ENCODE measurements around the gene CHDH.
A peak's percentile ranks its signal among the peaks of the same experiment; 100 is the strongest.

The CHDH gene

GRCh38 chr3:53845881-53846133, 412 bp downstream of the CHDH start:
- H3K27ac Mint-ChIP-seq, result peak overlapping the region in 2 of 3 experiments; percentile 42 to 64
- TF ChIP-seq CTCF (IDR thresholded peaks at IDR 0.05; ENCODE audit: unreplicated experiment in 3 of 3), result no peak

GRCh38 chr3:53845103-53845880, 927 bp downstream of the CHDH start:
- peak in 2 of 3 experiments; percentile 21 to 47 for TF ChIP-seq CTCF (IDR thresholded peaks at IDR 0.05; ENCODE audit: unreplicated experiment in 3 of 3)
- Mint-ChIP-seq H3K27me3 (ENCODE audit: low read depth) (peaks cover 52% of the 10 kb centered on the region), H3K4me3 (peak overlapping the region; percentile 79 to 85 (median 83)), H3K36me3 (ENCODE audit: low read depth) (no peaks in the 10 kb centered on the region), H3K27ac (peak overlapping the region in 2 of 3 experiments; percentile 42 to 64), H3K9me3 (no peaks in the 10 kb centered on the region), H3K4me1 (peaks cover 8% of the 10 kb centered on the region)

More at GRCh38 chr3:53845881-53846133, 412 bp downstream of the CHDH start:
- H3K27me3 Mint-ChIP-seq (ENCODE audit: low read depth), result peaks cover 52% of the 10 kb centered on the region
- H3K4me1 Mint-ChIP-seq, result peaks cover 8% of the 10 kb centered on the region
- peak overlapping the region; percentile 79 to 85 (median 83) for H3K4me3 Mint-ChIP-seq
- no peaks in the 10 kb centered on the region for H3K9me3 Mint-ChIP-seq
- no peaks in the 10 kb centered on the region for H3K36me3 Mint-ChIP-seq (ENCODE audit: low read depth)

GRCh38 chr3:53844262-53845102, 1.7 kb downstream of the CHDH start:
- Mint-ChIP-seq H3K4me1 (peaks cover 8% of the 10 kb centered on the region), H3K27ac (peak overlapping the region; percentile 41 to 56 (median 47)), H3K36me3 (ENCODE audit: low read depth) (no peaks in the 10 kb centered on the region), H3K4me3 (peak overlapping the region; percentile 79 to 85 (median 83)), H3K9me3 (no peaks in the 10 kb centered on the region), H3K27me3 (ENCODE audit: low read depth) (peaks cover 47% of the 10 kb centered on the region)
- TF ChIP-seq CTCF (IDR thresholded peaks at IDR 0.05; ENCODE audit: unreplicated experiment in 3 of 3), result no peak

GRCh38 chr3:53843195-53844177, 2.7 kb downstream of the CHDH start:
- TF ChIP-seq CTCF (IDR thresholded peaks at IDR 0.05; ENCODE audit: unreplicated experiment in 3 of 3), result no peak
- peak overlapping the region in 2 of 3 experiments; percentile 65 to 67 for H3K27ac Mint-ChIP-seq
- peaks cover 42% of the 10 kb centered on the region for H3K27me3 Mint-ChIP-seq (ENCODE audit: low read depth)
- H3K36me3 Mint-ChIP-seq (ENCODE audit: low read depth), result no peaks in the 10 kb centered on the region
- peak overlapping the region; percentile 24 to 38 (median 26) for H3K4me3 Mint-ChIP-seq
- no peaks in the 10 kb centered on the region for H3K9me3 Mint-ChIP-seq
- peaks cover 8% of the 10 kb centered on the region for H3K4me1 Mint-ChIP-seq

- Mint-ChIP-seq H3K27ac (peak overlapping the region; percentile 65 to 84 (median 67)), H3K9me3 (no peaks in the 10 kb centered on the region), H3K27me3 (ENCODE audit: low read depth) (peaks cover 33% of the 10 kb centered on the region), H3K4me3 (peak overlapping the region; percentile 21 to 55 (median 41)), H3K4me1 (peaks cover 8% of the 10 kb centered on the region), H3K36me3 (ENCODE audit: low read depth) (no peaks in the 10 kb centered on the region)
- peak; percentile 15 to 30 (median 26) for TF ChIP-seq CTCF (IDR thresholded peaks at IDR 0.05; ENCODE audit: unreplicated experiment in 3 of 3)
Measured at GRCh38 chr3:53842436-53843194, 3.6 kb downstream of the CHDH start.
